HEK293T (cell line): Measurements from ENCODE around the gene SYCP3.
A peak's percentile ranks its signal among the peaks of the same experiment; 100 is the strongest.

Source experiments
- CTCF ChIA-PET: fragments of 350-600 bp; formaldehyde crosslinking; extraction: SDS; loops from one replicate; lab custom pipeline; 2021; ENCODE audit warnings: antibody characterized with exemption, inconsistent platforms; lab: Yijun Ruan, JAX
- POLR2A ChIA-PET: fragments of 350-600 bp; formaldehyde crosslinking; extraction: SDS; loops from one replicate; lab custom pipeline; 2020; ENCODE audit warnings: antibody characterized with exemption, inconsistent platforms; lab: Yijun Ruan, JAX
- DNase-seq: peaks from one replicate; pipeline ENCODE4 v3.0.0; 2012; ENCODE audit warnings: mixed read lengths; ENCODE audit errors: extremely low spot score
- ARNT ChIP-seq: fragments of 450-650 bp; IDR thresholded peaks from 2 replicates; pipeline ENCODE4 v1.6.1; 2017; ENCODE audit warnings: mild to moderate bottlenecking
- BHLHE40 ChIP-seq: fragments of 450-650 bp; IDR thresholded peaks from 2 replicates; pipeline ENCODE4 v1.6.1; 2016; ENCODE audit warnings: mild to moderate bottlenecking, moderate library complexity, borderline replicate concordance
- CTBP1 ChIP-seq: fragments of 450-650 bp; IDR thresholded peaks from 2 replicates; pipeline ENCODE4 v1.6.1; 2016; ENCODE audit warnings: borderline replicate concordance
- ELF4 ChIP-seq: fragments of 450-650 bp; IDR thresholded peaks from 2 replicates; pipeline ENCODE4 v1.6.1; 2017; ENCODE audit warnings: antibody characterized with exemption
- FOXA1 ChIP-seq: fragments of 450-650 bp; IDR thresholded peaks from 2 replicates; pipeline ENCODE4 v1.6.1; 2016; ENCODE audit warnings: mild to moderate bottlenecking
- FOXK2 ChIP-seq: fragments of 450-650 bp; IDR thresholded peaks from 2 replicates; pipeline ENCODE4 v1.6.1; 2016; ENCODE audit warnings: mild to moderate bottlenecking
- FOXM1 ChIP-seq: fragments of 450-650 bp; IDR thresholded peaks from 2 replicates; pipeline ENCODE4 v1.6.1; 2017; ENCODE audit warnings: mild to moderate bottlenecking, borderline replicate concordance
- HDGF ChIP-seq: fragments of 450-650 bp; IDR thresholded peaks from 2 replicates; pipeline ENCODE4 v1.6.1; 2017; ENCODE audit warnings: antibody characterized with exemption, borderline replicate concordance
- L3MBTL2 ChIP-seq: fragments of 450-650 bp; conservative IDR thresholded peaks from 2 replicates; pipeline ENCODE4 v1.6.1; 2016; ENCODE audit warnings: mild to moderate bottlenecking
- LEF1 ChIP-seq: fragments of 450-650 bp; IDR thresholded peaks from 2 replicates; pipeline ENCODE4 v1.6.1; 2017; ENCODE audit warnings: mild to moderate bottlenecking, borderline replicate concordance
- NFRKB ChIP-seq: fragments of 450-650 bp; IDR thresholded peaks from 2 replicates; pipeline ENCODE4 v1.6.1; 2016; ENCODE audit warnings: mild to moderate bottlenecking, moderate library complexity
- SP1 ChIP-seq: fragments of 450-650 bp; IDR thresholded peaks from 2 replicates; pipeline ENCODE4 v1.6.1; 2017
- SUZ12 ChIP-seq: fragments of 450-650 bp; IDR thresholded peaks from 2 replicates; pipeline ENCODE4 v1.6.1; 2016; ENCODE audit warnings: mild to moderate bottlenecking
- TARDBP ChIP-seq: fragments of 450-650 bp; IDR thresholded peaks from 2 replicates; pipeline ENCODE4 v1.6.1; 2016
- ZNF384 ChIP-seq: fragments of 450-650 bp; IDR thresholded peaks from 2 replicates; pipeline ENCODE4 v1.6.1; 2016
- TF ChIP-seq, protein P1 (sequence below): fragments of 450-650 bp; IDR thresholded peaks from 2 replicates; pipeline ENCODE4 v1.6.1; 2016

SYCP3 gene

DNA sequence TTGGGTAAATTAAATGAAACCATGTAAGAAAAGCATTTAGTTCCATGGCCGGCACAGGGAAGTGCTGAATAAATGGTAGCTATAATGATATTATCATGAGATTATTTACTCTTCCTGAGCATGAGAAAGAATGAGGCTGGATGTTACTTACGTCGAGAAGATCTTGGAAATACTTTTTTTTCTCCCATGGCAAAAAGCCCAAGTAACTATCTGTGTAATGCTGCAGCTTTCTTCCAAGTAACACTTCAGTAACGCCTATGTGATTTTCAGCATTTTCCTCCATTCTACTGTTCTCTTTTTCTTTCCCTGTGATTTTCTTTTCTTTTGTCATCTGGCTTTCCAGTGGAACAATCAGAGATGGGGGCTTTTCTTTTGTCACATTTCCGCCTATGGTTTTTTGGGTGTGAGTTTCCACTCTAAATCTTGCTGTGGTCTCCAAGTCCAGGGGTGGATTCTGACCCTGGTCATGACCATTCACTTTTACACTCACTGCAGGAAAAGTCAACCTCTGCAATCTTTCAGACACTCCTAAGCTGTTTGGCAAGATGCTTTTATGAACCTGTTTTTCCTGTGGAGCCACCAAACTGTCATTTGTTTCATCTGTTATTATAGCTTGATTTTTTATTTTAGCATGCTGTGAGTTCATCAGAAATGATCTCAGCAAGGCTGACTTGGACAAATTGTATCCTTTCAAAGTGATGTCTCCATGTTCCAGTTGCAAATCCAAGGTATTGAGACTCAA is 25.0 kb upstream of the SYCP3 start:
- POLR2A ChIA-PET = no interaction called here
- DNase-seq = no peak
- CTCF ChIA-PET = interaction anchor here (1.1 kb wide), 1 partner anchor 8 kb away, joined by 5 read pairs; no protein-coding TSS in a partner anchor
- TF ChIP-seq NFRKB (no peak), FOXM1 (no peak), L3MBTL2 (no peak), CTBP1 (no peak), SUZ12 (no peak), SP1 (no peak), ZNF384 (no peak), TARDBP (no peak), ELF4 (no peak), LEF1 (no peak), HDGF (no peak), BHLHE40 (no peak), ARNT (no peak), FOXA1 (no peak), FOXK2 (no peak)
- TF ChIP-seq, protein P1, sequence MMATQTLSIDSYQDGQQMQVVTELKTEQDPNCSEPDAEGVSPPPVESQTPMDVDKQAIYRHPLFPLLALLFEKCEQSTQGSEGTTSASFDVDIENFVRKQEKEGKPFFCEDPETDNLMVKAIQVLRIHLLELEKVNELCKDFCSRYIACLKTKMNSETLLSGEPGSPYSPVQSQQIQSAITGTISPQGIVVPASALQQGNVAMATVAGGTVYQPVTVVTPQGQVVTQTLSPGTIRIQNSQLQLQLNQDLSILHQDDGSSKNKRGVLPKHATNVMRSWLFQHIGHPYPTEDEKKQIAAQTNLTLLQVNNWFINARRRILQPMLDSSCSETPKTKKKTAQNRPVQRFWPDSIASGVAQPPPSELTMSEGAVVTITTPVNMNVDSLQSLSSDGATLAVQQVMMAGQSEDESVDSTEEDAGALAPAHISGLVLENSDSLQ = no peak

DNA sequence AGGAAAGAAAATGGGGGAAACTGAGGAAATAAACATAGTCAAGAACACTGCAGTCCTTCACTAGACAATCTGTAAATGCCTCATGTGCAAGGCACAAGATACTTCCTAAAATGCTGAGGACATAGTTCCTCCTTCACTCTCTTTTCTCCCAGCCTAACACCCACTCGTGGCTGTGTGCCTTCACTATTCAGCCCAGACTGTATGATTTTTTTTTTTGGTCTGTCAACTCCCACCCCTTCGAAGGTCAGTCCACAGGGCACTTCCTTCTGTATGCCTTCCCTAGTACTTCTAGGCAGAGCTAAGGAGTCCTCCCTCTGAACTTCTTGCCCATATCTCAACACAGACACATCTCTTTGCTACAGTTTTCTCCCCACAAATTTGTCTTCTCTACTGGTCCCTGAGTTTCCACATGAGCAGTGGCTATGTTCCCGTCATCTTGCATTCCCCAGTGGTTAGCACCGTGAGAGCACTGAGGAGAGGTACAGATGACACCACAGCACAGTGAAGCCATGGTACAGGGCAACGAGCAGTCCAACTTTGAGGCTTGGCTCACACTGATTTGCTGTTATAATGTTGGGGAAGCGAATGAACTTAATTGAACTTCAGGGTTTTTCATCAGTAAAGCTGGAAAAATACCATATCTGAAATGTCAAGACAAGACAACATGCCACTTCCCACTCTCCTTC is 24.1 kb upstream of the SYCP3 start:
- TF ChIP-seq ZNF384 (no peak), ELF4 (no peak), NFRKB (no peak), SUZ12 (no peak), HDGF (no peak), LEF1 (no peak)
- TF ChIP-seq, protein P1 = no peak
- DNase-seq = no peak
- POLR2A ChIA-PET = no interaction called here
- CTCF ChIA-PET = interaction anchor here (1.1 kb wide), 1 partner anchor 9 kb away, joined by 5 read pairs; no protein-coding TSS in a partner anchor

DNA sequence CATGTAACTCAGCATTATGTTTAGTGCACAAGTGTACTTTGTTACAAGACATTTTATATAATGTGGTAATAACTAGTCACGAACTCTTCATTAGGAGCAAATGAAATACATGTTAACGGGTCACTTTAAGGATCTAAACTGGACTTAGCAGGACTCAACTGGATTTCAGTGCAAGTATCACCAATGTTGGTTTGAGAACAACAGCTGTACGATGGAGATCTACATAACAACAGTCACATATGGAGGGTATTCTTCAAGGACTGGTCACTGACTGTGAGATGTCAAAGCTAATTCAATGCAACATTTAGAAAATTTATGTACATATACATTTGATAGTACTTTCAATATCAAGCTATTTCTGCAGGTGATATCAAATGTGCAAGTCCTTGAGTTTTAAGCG is 22.5 kb upstream of the SYCP3 start:
- DNase-seq = no peak
- no peak for TF ChIP-seq SP1
- no peak for TF ChIP-seq ELF4
- TF ChIP-seq BHLHE40 = no peak
- no peak for TF ChIP-seq NFRKB
- TF ChIP-seq HDGF = no peak
- no peak for TF ChIP-seq FOXK2
- TF ChIP-seq, protein P1 = no peak
- no peak for TF ChIP-seq FOXM1
- no peak for TF ChIP-seq LEF1
- CTCF ChIA-PET = no interaction called here
- POLR2A ChIA-PET = no interaction called here

DNA sequence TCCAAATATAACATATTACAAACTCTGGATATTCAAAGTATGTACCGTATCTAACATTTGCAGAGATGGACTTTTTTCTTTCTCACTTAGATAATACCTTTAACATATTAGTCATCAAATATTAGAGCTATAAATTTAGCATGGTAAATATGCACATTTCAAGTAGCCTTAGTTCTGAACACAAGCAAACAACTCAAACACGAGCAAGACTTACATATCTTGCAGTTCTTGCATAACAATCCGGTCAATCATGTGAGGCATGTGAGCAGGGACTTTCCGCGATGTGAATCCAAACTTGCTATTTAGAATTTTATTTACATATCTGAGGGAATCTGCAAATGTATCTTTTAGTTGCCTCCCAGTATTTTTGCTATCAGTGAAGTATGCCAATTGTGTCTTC is 22.1 kb upstream of the SYCP3 start:
- TF ChIP-seq NFRKB (no peak), LEF1 (no peak), TARDBP (no peak), ZNF384 (no peak), ARNT (no peak), FOXA1 (no peak), FOXK2 (no peak), SUZ12 (no peak), ELF4 (no peak)
- CTCF ChIA-PET = no interaction called here
- DNase-seq = no peak
- POLR2A ChIA-PET = no interaction called here

DNA sequence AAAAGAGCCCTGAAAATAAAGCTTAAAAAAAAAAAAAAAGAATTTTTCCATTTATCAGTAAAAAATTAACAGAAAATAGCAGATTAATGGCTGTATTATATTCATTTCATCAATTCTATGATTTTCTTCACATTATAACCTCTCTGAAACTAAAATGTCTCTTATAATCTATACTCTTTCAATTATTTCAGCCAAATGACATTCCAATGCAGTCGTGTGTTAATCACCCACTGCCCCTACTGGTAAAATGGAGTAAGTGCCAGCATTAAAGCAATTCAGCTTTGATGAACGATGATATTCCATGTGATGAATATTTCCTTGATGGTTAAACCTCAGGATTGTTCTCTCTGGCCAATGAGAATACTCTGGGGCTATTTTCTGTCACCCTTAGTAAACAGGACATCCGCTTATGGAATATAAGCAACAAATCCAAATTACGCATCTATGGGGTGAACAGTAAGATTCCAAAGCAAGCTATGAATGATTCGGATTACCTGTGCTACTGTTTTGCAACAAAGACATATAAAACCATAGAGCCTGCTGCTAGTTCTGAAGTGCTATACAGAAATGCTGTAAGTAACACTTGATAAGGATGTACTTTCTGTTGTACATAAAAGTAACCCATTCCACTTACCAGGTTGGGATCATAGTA is 20.3 kb upstream of the SYCP3 start:
- POLR2A ChIA-PET = no interaction called here
- peak; percentile 55 for DNase-seq
- no peak for TF ChIP-seq L3MBTL2
- no peak for TF ChIP-seq FOXK2
- TF ChIP-seq BHLHE40 = no peak
- TF ChIP-seq ZNF384 = 0 out of 2 replicates have a peak, but pooled peaks have one; percentile 36
- CTCF ChIA-PET = interaction anchor here (0.6 to 1.2 kb wide), 5 partner anchors 14 to 163 kb away, joined by 3 to 5 read pairs (median 3); no protein-coding TSS in a partner anchor

DNA sequence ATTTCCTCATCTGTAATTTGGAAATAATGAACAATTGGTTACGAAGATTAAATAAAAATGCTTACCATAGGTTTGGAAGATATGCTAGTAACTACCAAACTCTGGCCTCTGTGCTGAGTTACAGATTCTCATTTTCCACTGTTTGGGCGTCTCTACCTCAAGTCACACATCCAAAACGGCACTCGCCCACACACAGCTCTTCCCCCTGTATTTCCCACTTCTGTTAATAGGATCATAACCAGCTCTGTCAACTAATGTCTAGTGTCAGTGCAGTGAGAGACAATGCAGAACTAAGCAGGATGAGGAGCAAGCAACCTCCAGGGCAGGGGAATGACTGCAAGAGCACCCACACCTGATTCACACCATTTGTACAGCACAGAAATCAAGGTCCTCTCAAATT is 10.9 kb upstream of the SYCP3 start:
- ChIA-PET CTCF (no interaction called here), POLR2A (no interaction called here)
- no peak for DNase-seq
- TF ChIP-seq, protein P1 = no peak
- TF ChIP-seq SP1 (no peak), ARNT (no peak), CTBP1 (no peak), SUZ12 (no peak), ELF4 (no peak), LEF1 (no peak), ZNF384 (no peak), TARDBP (no peak), FOXK2 (no peak), HDGF (no peak), L3MBTL2 (no peak), FOXA1 (no peak), NFRKB (no peak), BHLHE40 (no peak), FOXM1 (no peak)
